Ishikawa (cell line): ENCODE data around the gene CA12.
A peak's percentile ranks its signal among the peaks of the same experiment; 100 is the strongest.

Source experiments
- CEBPB ChIP-seq: IDR thresholded peaks from 2 replicates; pipeline ENCODE4 v1.6.1; 2012
- CREB1 ChIP-seq: IDR thresholded peaks from 2 replicates; pipeline ENCODE4 v1.6.1; 2012; ENCODE audit warnings: low read depth
- EGR1 ChIP-seq: IDR thresholded peaks from 2 replicates; pipeline ENCODE4 v1.6.1; 2012
- EP300 ChIP-seq: IDR thresholded peaks from 2 replicates; pipeline ENCODE4 v1.6.1; 2012; ENCODE audit warnings: borderline replicate concordance
- FOXM1 ChIP-seq: IDR thresholded peaks from 2 replicates; pipeline ENCODE4 v1.6.1; 2012; ENCODE audit warnings: low read depth, borderline replicate concordance
- MAX ChIP-seq: IDR thresholded peaks from 2 replicates; pipeline ENCODE4 v1.6.1; 2012
- NFIC ChIP-seq: IDR thresholded peaks from 2 replicates; pipeline ENCODE4 v1.6.1; 2012
- RAD21 ChIP-seq: IDR thresholded peaks from 2 replicates; pipeline ENCODE4 v1.6.1; 2012; ENCODE audit warnings: low read depth
- REST ChIP-seq: IDR thresholded peaks from 2 replicates; pipeline ENCODE4 v1.6.1; 2012; ENCODE audit warnings: low read depth, mild to moderate bottlenecking
- TAF1 ChIP-seq: IDR thresholded peaks from 2 replicates; pipeline ENCODE4 v1.6.1; 2012; ENCODE audit warnings: low read depth, mild to moderate bottlenecking
- TCF12 ChIP-seq: IDR thresholded peaks from 2 replicates; pipeline ENCODE4 v1.6.1; 2012; ENCODE audit warnings: low read depth
- TEAD4 ChIP-seq: IDR thresholded peaks from 2 replicates; pipeline ENCODE4 v1.6.1; 2012
- YY1 ChIP-seq: IDR thresholded peaks from 2 replicates; pipeline ENCODE4 v1.6.1; 2012; ENCODE audit warnings: low read depth
- ZBTB7A ChIP-seq: IDR thresholded peaks from 2 replicates; pipeline ENCODE4 v1.6.1; 2012; ENCODE audit warnings: low read depth
- TF ChIP-seq, protein P1 (sequence below): IDR thresholded peaks from 2 replicates; pipeline ENCODE4 v1.6.1; 2012

Gene CA12

GRCh38 chr15:63324770-63325169 lies 56.9 kb downstream of the CA12 start:
- TF ChIP-seq EP300 (no peak), REST (no peak), RAD21 (no peak), TEAD4 (no peak), YY1 (no peak), MAX (no peak), CEBPB (no peak), EGR1 (no peak), FOXM1 (no peak), TCF12 (no peak), NFIC (no peak), ZBTB7A (no peak), CREB1 (no peak)
- TF ChIP-seq, protein P1, sequence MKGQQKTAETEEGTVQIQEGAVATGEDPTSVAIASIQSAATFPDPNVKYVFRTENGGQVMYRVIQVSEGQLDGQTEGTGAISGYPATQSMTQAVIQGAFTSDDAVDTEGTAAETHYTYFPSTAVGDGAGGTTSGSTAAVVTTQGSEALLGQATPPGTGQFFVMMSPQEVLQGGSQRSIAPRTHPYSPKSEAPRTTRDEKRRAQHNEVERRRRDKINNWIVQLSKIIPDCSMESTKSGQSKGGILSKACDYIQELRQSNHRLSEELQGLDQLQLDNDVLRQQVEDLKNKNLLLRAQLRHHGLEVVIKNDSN, result no peak

DNA sequence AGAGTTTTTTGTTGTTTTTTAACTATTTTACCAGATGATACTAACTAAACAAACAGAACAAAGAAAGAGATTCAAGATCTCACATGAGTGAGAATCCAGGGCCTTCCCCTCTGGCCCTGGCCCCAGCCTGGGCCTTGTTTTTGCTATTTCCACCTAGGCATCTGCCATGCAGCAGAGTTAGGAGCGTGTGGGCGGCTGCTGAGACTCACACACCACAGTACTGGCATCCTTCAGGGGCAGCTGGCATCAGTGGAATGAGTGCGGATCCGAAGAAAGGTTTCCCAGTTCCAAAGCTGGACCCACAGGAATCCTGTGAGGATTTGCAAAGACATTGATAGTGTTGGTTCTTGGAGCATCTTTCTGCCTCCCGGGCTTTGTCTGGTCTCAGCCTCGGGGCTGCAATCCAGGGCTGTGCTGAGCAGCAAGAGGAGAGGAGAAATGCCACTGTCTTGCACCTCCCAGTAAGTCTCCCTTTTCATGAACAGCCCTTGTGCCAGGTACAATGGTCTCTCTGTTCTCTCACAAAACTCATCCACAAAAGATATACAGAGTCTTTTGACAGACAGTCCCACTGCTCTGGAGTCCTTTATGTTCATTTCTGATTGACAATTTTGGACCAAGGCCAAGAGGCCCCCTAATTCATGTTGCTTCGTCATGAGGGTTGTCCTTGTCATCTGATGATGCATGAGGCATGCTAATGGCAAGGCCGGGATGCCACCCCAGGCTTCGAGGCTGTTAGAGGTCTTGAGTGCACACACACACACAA lies 57.7 kb downstream of the CA12 start:
- TF ChIP-seq FOXM1, result no peak
- no peak for TF ChIP-seq YY1
- no peak for TF ChIP-seq RAD21
- no peak for TF ChIP-seq NFIC
- TF ChIP-seq EGR1, result no peak
- TF ChIP-seq, protein P1, result no peak
- no peak for TF ChIP-seq MAX
- no peak for TF ChIP-seq REST
- TF ChIP-seq ZBTB7A, result no peak
- TF ChIP-seq EP300, result no peak

GRCh38 chr15:63322541-63322940 lies 59.1 kb downstream of the CA12 start:
- no peak for TF ChIP-seq RAD21
- peak; percentile 50; the same call in 1 of the 2 replicates for TF ChIP-seq NFIC
- no peak for TF ChIP-seq FOXM1
- TF ChIP-seq TCF12, result no peak
- TF ChIP-seq REST, result no peak
- TF ChIP-seq TAF1, result no peak

GRCh38 chr15:63321462-63321861 lies 60.2 kb downstream of the CA12 start:
- TF ChIP-seq CEBPB (no peak), TAF1 (no peak), FOXM1 (no peak), REST (no peak), TEAD4 (no peak), NFIC (no peak), EP300 (no peak), TCF12 (no peak), YY1 (no peak), MAX (no peak), RAD21 (no peak), CREB1 (no peak), EGR1 (no peak), ZBTB7A (no peak)
- TF ChIP-seq, protein P1, result no peak
